Muscle of leg (tissue), 11 donors: ENCODE data around the gene MFNG. TPM values are rescaled to one million over a fixed set of nuclear protein-coding genes. Genes with fewer than 3 reads are reported as not detected.

ENCODE experiments used
- DNase-seq: peaks from one replicate; pipeline ENCODE4 v3.0.0; 2013
- H3K27ac ChIP-seq: one replicate; pipeline ENCODE4 v1.5.1; 2013; ENCODE audit warnings: mild to moderate bottlenecking, low read length, control low read depth
- H3K27me3 ChIP-seq: one replicate; pipeline ENCODE4 v1.6.1; 2013; ENCODE audit warnings: low read length; ENCODE audit not compliant: control insufficient read depth, insufficient read depth
- H3K36me3 ChIP-seq: one replicate; pipeline ENCODE4 v1.6.1; 2013; ENCODE audit warnings: low read length; ENCODE audit not compliant: control insufficient read depth, insufficient read depth
- H3K4me1 ChIP-seq: one replicate; pipeline ENCODE4 v1.6.1; 2013; ENCODE audit warnings: low read length; ENCODE audit not compliant: control insufficient read depth, insufficient read depth
- H3K4me3 ChIP-seq: one replicate; pipeline ENCODE4 v1.5.1; 2013; ENCODE audit warnings: low read length, control low read depth
- H3K9me3 ChIP-seq: replicated peaks from 2 replicates; pipeline ENCODE4 v1.6.1; 2013; ENCODE audit warnings: low read depth, low read length; ENCODE audit not compliant: control insufficient read depth
- WGBS: methylation state at CpG from one replicate; pipeline ENCODE4 v1.1.5; 2013; ENCODE audit warnings: missing lambda C conversion rate; ENCODE audit not compliant: insufficient coverage; 5-methylcytosine and 5-hydroxymethylcytosine counted together
- polyA plus RNA-seq, 8 donors: library from polyadenylated mRNA; unstranded; fragments of 120-200 nt; gene quantifications; one replicate each; pipeline versions ENCODE4 v1.2.1 to v1.2.3, GENCODE V29; 2013; ENCODE audit warnings: inconsistent platforms in 1 of 8, low replicate concordance in 1 of 8; ENCODE audit not compliant: insufficient read length in 8 of 8, insufficient read depth in 1 of 8
- total RNA-seq: library from RNA; stranded (reverse); fragments of 120-200 nt; gene quantifications from one replicate; pipeline ENCODE4 v1.2.4, GENCODE V29; 2013

Gene MFNG
- total and polyA plus RNA-seq, 9 donors, result 5.0 to 10.0 (median 6.2) TPM

DNA sequence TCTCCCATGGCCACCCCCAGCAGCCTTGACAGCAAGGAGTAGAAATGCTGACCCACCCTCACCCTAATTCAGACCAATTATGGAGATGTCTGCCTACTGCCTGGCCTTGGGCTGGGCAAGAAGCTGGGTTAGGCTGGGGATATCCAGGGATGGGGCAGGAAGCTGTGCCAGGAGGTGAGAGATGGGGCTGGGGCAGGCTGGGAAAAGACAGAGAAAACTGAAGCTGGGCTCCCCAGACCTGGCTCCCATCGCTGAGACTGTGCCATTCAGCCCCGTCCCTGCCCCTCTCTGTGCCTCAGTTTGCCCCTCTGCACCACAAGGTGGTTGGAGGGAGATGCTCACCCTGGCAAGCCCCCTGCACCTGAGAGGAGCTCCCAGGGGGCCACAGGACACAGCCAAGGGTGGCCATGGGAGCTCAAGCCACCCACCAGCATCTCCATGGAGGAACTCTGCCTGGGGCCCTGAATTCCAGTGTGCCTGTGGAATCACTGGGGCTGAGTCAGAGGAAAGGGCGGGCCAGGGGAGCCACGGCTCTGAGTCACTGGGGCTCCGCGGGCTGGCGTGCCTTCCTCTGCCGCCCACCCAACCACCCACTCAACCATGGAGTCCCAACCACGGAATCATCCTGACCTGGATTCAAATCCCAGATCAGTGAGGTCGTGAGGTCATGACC, 39.0 kb upstream of the MFNG start:
- WGBS, result 100% methylated on average over 3 of the region's 10 CpGs

DNA sequence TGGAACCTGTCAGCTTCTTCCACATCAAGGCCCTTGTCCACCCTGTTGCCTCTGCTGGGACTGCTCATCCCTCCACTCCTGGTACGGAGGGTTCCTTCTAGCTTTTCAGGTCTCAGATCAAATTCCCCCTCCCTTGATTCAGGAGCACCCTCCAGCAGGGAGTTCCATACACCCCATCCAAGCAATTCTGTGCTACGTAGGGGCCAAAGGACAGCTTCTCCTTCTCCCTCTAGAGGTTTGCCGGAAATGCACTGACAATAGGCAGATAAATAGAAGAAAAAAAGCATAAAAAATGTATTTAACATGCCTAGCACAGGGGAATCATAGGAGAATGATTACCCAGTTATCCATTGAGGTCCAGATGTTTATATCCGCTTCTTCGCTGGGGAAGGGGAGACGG, 36.3 kb upstream of the MFNG start:
- Histone ChIP-seq H3K36me3 (no peaks in the 10 kb centered on the region), H3K4me1 (peaks cover 13% of the 10 kb centered on the region), H3K9me3 (no peaks in the 10 kb centered on the region), H3K27ac (no peak overlapping the region), H3K4me3 (no peak overlapping the region), H3K27me3 (peaks cover 35% of the 10 kb centered on the region)
- no peak for DNase-seq
- WGBS, result 51% methylated on average over 3 of the region's 6 CpGs

More for the DNA sequence above, 39.0 kb upstream of the MFNG start:
- H3K9me3 ChIP-seq, result no peaks in the 10 kb centered on the region
- H3K27me3 ChIP-seq, result peaks cover 15% of the 10 kb centered on the region
- no peaks in the 10 kb centered on the region for H3K36me3 ChIP-seq
- H3K4me1 ChIP-seq, result no peaks in the 10 kb centered on the region
- no peak overlapping the region for H3K27ac ChIP-seq
- H3K4me3 ChIP-seq, result no peak overlapping the region
- no peak for DNase-seq

GRCh38 chr22:37521236-37521739, 35.1 kb upstream of the MFNG start:
- H3K27me3 ChIP-seq, result peaks cover 35% of the 10 kb centered on the region

DNA sequence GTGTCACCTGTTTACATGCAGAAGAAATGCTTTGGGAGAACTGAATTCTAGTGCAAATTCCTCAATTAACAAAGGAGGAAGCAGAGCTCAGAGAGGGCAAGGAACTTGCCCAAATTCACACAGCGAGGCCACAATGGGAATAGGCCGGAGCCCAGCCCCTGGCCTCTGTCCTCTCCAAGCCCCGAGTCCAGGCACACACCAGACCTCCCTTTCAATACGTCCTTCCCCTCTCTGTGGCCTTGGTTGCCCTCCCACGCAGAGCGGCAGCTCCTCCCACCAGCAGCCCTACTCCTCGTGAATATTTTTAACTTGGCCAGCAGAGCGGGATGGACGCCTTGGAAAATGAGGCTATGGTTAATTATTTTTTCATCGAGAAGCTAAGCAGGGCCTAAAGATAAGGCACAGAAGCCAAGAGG, 34.6 kb upstream of the MFNG start:
- H3K27me3 ChIP-seq, result peaks cover 36% of the 10 kb centered on the region
- 66% methylated on average over 5 of the region's 10 CpGs for WGBS

More at GRCh38 chr22:37521236-37521739, 35.1 kb upstream of the MFNG start:
- Histone ChIP-seq H3K9me3 (no peaks in the 10 kb centered on the region), H3K36me3 (no peaks in the 10 kb centered on the region), H3K4me3 (no peak overlapping the region), H3K27ac (no peak overlapping the region), H3K4me1 (peaks cover 13% of the 10 kb centered on the region)
- DNase-seq, result no peak
- WGBS, result 48% methylated on average over 7 of the region's 14 CpGs

GRCh38 chr22:37519268-37520195, 33.3 kb upstream of the MFNG start, which contains the start of gene CARD10:
Gene CARD10 (minus strand): TSS chr22:37519415. CDS start chr22:37519200, 215 bp downstream.
- H3K36me3 ChIP-seq, result no peaks in the 10 kb centered on the region
- WGBS, result 3% methylated on average over 97 of the region's 99 CpGs
- peak; percentile 56 for DNase-seq
- H3K27me3 ChIP-seq, result peaks cover 36% of the 10 kb centered on the region
- H3K4me3 ChIP-seq, result peak within 1 kb of the TSS; percentile 48
- H3K27ac ChIP-seq, result no peak within 1 kb of the TSS
- no peaks in the 10 kb centered on the region for H3K9me3 ChIP-seq
- peaks cover 15% of the 10 kb centered on the region for H3K4me1 ChIP-seq

More for the DNA sequence above, 34.6 kb upstream of the MFNG start:
- Histone ChIP-seq H3K27ac (no peak overlapping the region), H3K36me3 (no peaks in the 10 kb centered on the region), H3K4me1 (peaks cover 13% of the 10 kb centered on the region), H3K4me3 (no peak overlapping the region), H3K9me3 (no peaks in the 10 kb centered on the region)
- no peak for DNase-seq

GRCh38 chr22:37518509-37519267, 32.5 kb upstream of the MFNG start:
- no peaks in the 10 kb centered on the region for H3K9me3 ChIP-seq
- peak overlapping the region; percentile 48 for H3K4me3 ChIP-seq
- H3K4me1 ChIP-seq, result peaks cover 15% of the 10 kb centered on the region
- no peak overlapping the region for H3K27ac ChIP-seq
- no peak for DNase-seq
- H3K27me3 ChIP-seq, result peaks cover 36% of the 10 kb centered on the region
- no peaks in the 10 kb centered on the region for H3K36me3 ChIP-seq
- WGBS, result 6% methylated on average over 63 of the region's 63 CpGs

- no peak overlapping the region for H3K27ac ChIP-seq
- H3K4me3 ChIP-seq, result peak overlapping the region; percentile 48
- DNase-seq, result no peak
- H3K9me3 ChIP-seq, result no peaks in the 10 kb centered on the region
- WGBS, result 74% methylated on average over 10 of the region's 15 CpGs
- H3K27me3 ChIP-seq, result peaks cover 36% of the 10 kb centered on the region
- no peaks in the 10 kb centered on the region for H3K36me3 ChIP-seq
- peaks cover 22% of the 10 kb centered on the region for H3K4me1 ChIP-seq
Observed at GRCh38 chr22:37517826-37518450, 31.8 kb upstream of the MFNG start.

DNA sequence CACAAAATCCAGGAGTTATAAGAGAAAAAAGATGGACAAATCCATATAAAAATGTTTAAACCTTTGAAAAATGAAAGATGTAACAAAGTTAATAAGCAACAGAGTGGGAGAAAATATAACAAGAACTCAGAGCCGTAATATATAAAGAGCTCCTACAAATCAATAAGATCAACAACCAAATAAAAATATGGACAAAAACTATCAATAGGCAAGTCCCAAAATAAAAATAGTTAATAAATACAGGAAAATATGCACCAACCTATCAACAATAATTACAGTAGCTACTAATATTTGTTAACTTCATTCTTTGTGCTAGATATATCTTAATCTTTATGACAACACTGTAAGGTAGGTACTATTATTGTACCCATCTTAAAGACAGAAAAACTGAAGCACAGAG, 30.3 kb upstream of the MFNG start:
- H3K4me1 ChIP-seq, result peaks cover 36% of the 10 kb centered on the region
- no peak overlapping the region for H3K27ac ChIP-seq
- WGBS, result no CpG with 5 or more reads among the region's 1 CpG
- no peaks in the 10 kb centered on the region for H3K36me3 ChIP-seq
- no peak overlapping the region for H3K4me3 ChIP-seq
- no peak for DNase-seq
- no peaks in the 10 kb centered on the region for H3K9me3 ChIP-seq
- peaks cover 30% of the 10 kb centered on the region for H3K27me3 ChIP-seq

- Histone ChIP-seq H3K4me3 (no peak overlapping the region), H3K9me3 (no peaks in the 10 kb centered on the region), H3K4me1 (peaks cover 37% of the 10 kb centered on the region), H3K27me3 (peaks cover 25% of the 10 kb centered on the region), H3K36me3 (no peaks in the 10 kb centered on the region), H3K27ac (no peak overlapping the region)
- DNase-seq, result no peak
- WGBS, result 80% methylated on average over 23 of the region's 23 CpGs
Observed at GRCh38 chr22:37515901-37516300, 29.7 kb upstream of the MFNG start.
